Adrenal gland (tissue), 5 donors: ENCODE results near the gene TH.

Experiments
- CTCF ChIP-seq, 6 experiments: fragments of 450-650 bp in 4 of 6; fragments of 200-600 bp in 2 of 6; sonication (generic) in 1 of 6; IDR thresholded peaks; 1 replicate in 5 of 6; 2 replicates in 1 of 6; pipeline versions ENCODE4 v1.5.1 to v1.8.0; 2016 to 2021; ENCODE audit warnings: antibody characterized with exemption in 6 of 6, mild to moderate bottlenecking in 2 of 6, moderate library complexity in 1 of 6
- POLR2A ChIP-seq, 2 donors: fragments of 450-650 bp; IDR thresholded peaks; one replicate each; pipeline ENCODE4 v1.6.1; 2017; ENCODE audit warnings: antibody characterized with exemption in 2 of 2, mild to moderate bottlenecking in 2 of 2, moderate library complexity in 1 of 2
- donor health status: DM: no; HTN: no; CAD: no.

GRCh38 chr11:2136209-2136951, 35.2 kb downstream of the TH start:
- TF ChIP-seq POLR2A (IDR thresholded peaks at IDR 0.05) (no peak), CTCF (IDR thresholded peaks at IDR 0.05) (no peak)
